Stimulated activated CD4-positive, alpha-beta T cell treated with anti-CD3 and anti-CD28 coated beads, Interleukin-4, amount 100 ng/mL, for 24 hours (primary cell): Measurements from ENCODE around the gene ATG14.
"Not testable (repeated sequence)": the region's sequence is repeated elsewhere in the genome, so short reads cannot be mapped to it uniquely, and the experiment has no call there.

ENCODE experiments used
- DNase-seq: peaks from one replicate; pipeline ENCODE4 v3.0.0-alpha.2; 2020

Gene ATG14, protein sequence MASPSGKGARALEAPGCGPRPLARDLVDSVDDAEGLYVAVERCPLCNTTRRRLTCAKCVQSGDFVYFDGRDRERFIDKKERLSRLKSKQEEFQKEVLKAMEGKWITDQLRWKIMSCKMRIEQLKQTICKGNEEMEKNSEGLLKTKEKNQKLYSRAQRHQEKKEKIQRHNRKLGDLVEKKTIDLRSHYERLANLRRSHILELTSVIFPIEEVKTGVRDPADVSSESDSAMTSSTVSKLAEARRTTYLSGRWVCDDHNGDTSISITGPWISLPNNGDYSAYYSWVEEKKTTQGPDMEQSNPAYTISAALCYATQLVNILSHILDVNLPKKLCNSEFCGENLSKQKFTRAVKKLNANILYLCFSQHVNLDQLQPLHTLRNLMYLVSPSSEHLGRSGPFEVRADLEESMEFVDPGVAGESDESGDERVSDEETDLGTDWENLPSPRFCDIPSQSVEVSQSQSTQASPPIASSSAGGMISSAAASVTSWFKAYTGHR

GRCh38 chr14:55411426-55412389 lies at the start of gene ATG14:
ATG14 (minus strand) TSS chr14:55411830; CDS start chr14:55411822, 8 bp downstream.
- DNase-seq: peak; percentile 81

DNA sequence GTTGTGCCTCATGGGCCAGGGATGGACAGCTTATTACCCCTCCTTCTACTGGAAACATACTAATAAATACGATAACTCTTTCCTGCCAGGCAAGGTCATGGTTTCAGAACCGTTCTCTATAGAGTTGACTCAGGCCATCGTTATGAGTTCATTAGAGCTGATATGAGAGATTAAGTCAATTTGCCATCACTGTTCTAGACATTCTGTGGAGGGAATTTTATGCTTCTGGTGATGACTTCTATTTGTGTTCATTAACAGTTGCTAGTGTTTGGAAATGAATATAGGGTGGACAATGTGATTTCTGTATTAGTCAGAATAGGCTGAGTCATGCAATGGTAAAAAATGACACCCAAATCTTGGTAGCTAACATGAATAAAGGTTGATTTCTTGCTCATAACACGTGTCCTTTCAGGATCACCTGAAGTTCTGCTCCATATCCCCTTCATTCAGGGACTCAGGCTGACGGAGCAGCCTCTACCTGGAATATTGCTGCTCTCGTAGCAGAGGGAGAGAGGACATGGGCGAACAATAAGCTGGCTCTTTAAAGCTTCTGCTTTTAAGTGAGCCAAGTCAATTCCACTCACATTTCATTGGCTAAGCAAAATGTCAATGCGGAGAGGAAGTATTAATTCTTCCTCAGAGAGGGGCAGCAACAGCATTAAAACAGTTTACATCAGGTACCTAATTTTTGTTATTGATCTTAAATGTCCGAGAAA lies 47.3 kb upstream of the ATG14 start:
- DNase-seq: peak; percentile 8

DNA sequence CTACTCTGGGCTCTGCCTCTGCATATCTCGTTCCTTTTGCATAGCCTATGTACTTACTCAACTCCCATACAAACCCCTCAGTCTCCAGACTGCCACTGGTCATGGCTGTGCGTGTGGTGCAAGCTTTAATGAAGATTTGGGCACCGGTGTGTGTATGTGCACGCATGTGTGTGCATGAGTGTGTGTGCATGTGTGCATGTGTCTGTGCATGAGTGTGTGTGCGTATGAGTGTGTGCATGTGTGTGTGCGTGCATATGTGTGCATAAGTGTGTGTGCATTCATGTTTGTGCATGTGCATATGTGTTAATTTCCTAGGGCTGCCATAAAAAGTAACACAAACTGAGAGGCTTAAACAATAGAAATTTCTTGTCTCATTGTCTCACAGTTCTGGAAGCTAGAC lies 45.9 kb upstream of the ATG14 start:
- no peak for DNase-seq

DNA sequence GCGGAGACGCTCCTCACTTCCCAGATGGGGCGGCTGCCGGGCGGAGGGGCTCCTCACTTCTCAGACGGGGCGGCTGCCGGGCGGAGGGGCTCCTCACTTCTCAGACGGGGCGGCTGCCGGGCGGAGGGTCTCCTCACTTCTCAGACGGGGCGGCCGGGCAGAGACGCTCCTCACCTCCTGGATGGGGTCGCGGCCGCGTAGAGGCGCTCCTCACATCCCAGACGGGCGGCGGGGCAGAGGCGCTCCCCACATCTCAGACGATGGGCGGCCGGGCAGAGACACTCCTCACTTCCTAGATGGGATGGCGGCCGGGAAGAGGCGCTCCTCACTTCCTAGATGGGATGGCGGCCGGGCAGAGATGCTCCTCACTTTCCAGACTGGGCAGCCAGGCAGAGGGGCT lies 44.8 kb upstream of the ATG14 start:
- DNase-seq: not testable (repeated sequence)

DNA sequence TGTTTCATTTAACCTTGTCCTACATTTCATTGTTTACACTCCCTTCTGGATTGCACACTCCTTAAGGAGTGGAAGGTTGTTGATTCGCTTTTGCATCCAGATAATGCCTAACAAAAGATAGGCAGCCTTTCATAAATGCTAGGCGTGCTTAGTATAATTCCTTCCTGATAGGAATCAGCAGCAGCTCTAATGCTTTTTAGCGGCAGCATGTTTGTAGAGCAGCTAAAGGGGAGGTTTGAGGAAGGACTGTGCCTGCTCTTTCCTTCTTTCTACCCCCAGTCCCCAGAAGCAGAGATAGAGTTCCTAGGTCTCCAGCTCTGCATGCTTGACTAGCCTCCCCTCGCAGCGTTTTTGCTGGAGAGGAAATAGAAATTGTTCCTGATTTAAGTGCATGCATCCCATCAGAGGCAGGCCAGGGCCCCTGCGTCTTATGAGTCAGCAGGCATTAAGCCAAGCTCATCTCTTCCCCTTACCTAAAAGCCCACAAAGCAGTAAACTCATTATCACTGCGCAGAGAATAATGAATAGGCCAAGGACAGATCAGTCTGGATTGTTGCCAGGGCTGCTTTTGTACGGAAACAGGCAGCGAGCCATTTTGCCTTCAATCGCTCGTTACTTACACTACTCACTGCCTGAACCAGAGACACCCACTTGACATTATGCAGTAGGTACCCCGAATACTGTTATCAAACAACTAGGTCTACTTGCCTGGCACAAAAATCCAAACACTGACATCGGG lies 42.8 kb upstream of the ATG14 start:
- no peak for DNase-seq

- DNase-seq: no peak
These were observed 40.3 kb upstream of the ATG14 start for GRCh38 chr14:55451950-55452349.

GRCh38 chr14:55451398-55451797 lies 39.8 kb upstream of the ATG14 start:
- no peak for DNase-seq

DNA sequence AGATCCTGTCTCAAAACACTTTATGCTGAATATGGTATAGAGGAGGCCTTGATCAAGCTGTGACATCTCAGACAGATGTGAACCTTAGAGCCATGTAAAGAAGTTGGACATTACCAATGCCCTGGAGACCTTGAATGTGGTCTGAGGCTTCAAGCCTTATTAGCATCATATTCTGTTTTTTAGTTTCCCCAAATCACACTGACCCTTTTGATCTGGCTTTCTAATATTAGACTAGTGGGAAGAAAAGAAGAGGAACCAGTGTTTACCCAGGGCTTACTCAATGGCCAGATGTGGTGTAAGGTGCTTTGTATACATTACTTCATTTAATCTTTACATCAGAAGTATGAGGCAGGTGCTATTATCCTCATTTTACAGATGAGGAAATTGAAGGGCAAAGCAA lies 39.4 kb upstream of the ATG14 start:
- DNase-seq: no peak

DNA sequence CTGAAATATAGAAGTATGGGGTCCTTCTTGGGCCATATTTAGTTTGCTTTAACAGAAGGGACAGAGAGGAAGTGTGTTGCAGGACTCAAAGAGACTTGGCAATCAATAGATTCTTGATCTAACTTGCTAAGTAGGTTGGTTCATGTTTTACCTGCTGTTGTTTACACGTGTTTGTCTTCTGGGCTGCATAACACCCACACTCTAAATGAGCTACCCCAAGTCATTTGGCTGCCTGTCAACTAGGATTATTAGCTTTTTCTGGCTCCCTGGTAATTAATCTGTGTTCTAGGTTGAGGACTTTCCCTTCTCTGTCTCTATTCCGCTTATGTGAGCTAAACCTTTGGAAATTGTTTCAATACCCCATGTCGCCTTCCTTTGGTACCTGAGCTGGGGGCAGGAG lies 38.9 kb upstream of the ATG14 start:
- no peak for DNase-seq

GRCh38 chr14:55450124-55450523 lies 38.5 kb upstream of the ATG14 start:
- no peak for DNase-seq

DNA sequence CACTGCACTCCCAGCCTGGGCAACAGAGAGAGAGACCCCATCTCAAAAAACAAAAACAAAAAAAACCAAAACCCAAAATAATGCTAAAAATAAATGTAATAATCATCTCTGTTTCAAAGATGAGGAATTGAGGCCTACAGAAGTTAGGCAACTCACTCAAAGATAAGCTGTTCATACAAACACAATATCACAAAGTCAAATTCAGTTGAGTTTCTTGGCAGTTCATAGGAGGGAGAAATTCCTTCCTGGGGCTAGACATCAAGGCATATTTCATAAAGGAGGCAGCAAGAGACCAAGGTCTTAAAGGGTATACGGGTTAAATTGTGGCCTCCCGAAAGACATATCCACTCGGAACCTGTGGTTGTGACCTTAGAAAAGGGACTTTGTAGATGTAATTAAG lies 37.5 kb upstream of the ATG14 start:
- no peak for DNase-seq

DNA sequence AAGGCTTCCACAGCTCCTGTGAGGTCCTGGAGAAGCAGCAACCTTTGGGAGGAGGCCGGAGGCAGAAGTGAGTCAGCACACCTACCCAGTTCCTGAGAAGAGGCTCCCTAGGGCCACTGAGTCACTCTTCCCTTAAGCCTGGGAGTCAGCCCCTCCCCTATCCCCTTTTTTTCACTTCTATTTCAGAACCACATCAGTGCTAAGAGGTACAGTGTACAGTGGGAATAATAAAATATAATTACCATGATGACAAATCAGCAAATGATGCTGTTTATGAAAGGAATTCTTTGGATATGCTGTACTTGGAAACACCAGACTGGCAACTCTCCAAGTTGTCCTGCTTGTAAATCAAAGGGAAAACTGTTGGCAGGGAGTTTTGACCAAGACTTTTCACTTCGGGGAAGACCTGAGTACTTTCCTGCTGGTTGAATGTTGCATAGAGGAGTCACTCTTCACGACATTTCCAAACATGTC lies 36.5 kb upstream of the ATG14 start:
- peak; percentile 31 for DNase-seq

GRCh38 chr14:55446833-55447232 lies 35.2 kb upstream of the ATG14 start:
- DNase-seq: no peak

- DNase-seq: peak; percentile 73
These were observed 34.6 kb upstream of the ATG14 start for GRCh38 chr14:55446127-55446736.

GRCh38 chr14:55441286-55441685 lies 29.7 kb upstream of the ATG14 start:
- DNase-seq: no peak

GRCh38 chr14:55440385-55440784 lies 28.8 kb upstream of the ATG14 start, which contains the start of gene TBPL2:
TBPL2 (minus strand) TSS chr14:55440616; CDS start chr14:55440449, 167 bp downstream.
- no peak for DNase-seq

DNA sequence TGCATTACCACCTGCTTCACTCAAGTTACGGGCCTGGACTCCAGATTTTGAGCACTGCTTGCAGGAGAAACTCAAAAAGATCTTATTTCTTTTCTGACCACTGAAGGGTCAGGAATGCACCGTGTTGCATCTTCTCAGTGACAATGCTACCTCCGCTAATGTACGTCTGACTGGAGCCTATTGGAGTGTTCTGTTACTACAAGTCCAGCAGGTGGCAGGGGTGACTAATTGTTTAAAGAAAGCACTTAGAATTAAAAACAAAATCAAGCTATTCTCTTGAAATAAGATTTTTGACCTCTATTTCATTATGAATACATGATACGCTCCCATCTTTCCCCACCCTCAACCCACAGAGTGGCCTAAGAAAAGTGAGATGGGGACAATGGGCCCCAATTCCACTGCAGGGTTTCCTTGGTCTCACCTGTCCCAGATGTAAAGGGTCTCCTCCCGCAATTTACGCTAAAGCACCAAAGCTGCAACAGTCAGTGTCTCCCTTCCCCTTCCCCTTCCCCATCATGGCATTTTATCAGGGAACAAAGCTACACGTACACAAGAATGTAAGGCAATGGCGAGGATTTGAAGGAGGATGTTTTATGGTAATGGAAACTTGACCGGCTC lies 26.5 kb upstream of the ATG14 start:
- no peak for DNase-seq

- no peak for DNase-seq
These were observed 25.3 kb upstream of the ATG14 start for GRCh38 chr14:55436931-55437330.

DNA sequence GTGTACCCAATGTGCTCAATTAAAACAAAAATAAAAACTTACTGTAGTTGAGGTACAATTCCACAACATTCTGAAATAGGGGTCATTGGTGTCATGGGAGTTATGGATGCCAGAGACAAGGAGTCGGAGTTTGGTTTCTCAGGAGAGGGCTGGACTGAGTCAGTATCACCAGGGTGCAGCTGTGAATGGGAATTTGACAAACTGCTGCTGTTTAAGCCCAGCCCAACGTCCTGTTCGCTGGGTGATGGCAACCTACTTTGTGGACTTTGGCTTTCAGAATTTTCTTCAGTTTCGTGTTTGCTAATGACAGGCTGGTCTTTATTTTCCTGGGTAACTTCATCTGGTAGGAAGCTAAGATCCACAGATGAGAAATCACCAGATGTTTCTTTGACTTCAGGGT lies 24.9 kb upstream of the ATG14 start:
- no peak for DNase-seq

- DNase-seq: no peak
These were observed 23.2 kb upstream of the ATG14 start for GRCh38 chr14:55434805-55435174.
